SK-N-MC (cell line): ENCODE measurements around the gene KCNN3.

Experiments
- DNase-seq: peaks from one replicate; pipeline ENCODE4 v3.0.0-alpha.2; 2011; ENCODE audit warnings: low read depth, low spot score
- H3K27ac ChIP-seq: fragments of 200-600 bp; sonication (generic); 2 replicates; pipeline ENCODE4 v1.5.1; 2016; ENCODE audit warnings: mixed run types
- H3K36me3 ChIP-seq: fragments of 200-600 bp; sonication (generic); 2 replicates; pipeline ENCODE4 v1.6.1; 2017; ENCODE audit warnings: antibody characterized with exemption, low read length, mixed read lengths; ENCODE audit not compliant: insufficient read depth
- H3K4me3 ChIP-seq: fragments of 200-600 bp; sonication (generic); 2 replicates; pipeline ENCODE4 v1.5.1; 2016
- H3K9ac ChIP-seq: fragments of 200-600 bp; sonication (generic); 2 replicates; pipeline ENCODE4 v1.8.0; 2017; ENCODE audit warnings: mixed run types, mixed read lengths; ENCODE audit not compliant: insufficient read length
- H3K9me3 ChIP-seq: fragments of 200-600 bp; sonication (generic); 2 replicates; pipeline ENCODE4 v1.6.1; 2017; ENCODE audit warnings: low read depth, mild to moderate bottlenecking, antibody characterized with exemption, low read length, moderate library complexity, mixed read lengths
- EZH2 ChIP-seq: fragments of 200-600 bp; sonication (generic); IDR thresholded peaks from one replicate; pipeline ENCODE4 v1.6.1; 2017; ENCODE audit warnings: antibody characterized with exemption
- FOXP2 ChIP-seq: optimal IDR thresholded peaks from 2 replicates; pipeline ENCODE3; 2011; ENCODE audit warnings: mild to moderate bottlenecking, moderate library complexity; ENCODE audit not compliant: insufficient read depth; ENCODE audit errors: extremely low read length, control extremely low read depth
- POLR2AphosphoS5 ChIP-seq: IDR thresholded peaks from 2 replicates; pipeline ENCODE4 v1.6.1; 2012; ENCODE audit warnings: mild to moderate bottlenecking, low read depth, low read length, borderline replicate concordance

KCNN3 gene

GRCh38 chr1:154813300-154813816 lies 56.7 kb downstream of the KCNN3 start:
- H3K27ac ChIP-seq = no peak overlapping the region

DNA sequence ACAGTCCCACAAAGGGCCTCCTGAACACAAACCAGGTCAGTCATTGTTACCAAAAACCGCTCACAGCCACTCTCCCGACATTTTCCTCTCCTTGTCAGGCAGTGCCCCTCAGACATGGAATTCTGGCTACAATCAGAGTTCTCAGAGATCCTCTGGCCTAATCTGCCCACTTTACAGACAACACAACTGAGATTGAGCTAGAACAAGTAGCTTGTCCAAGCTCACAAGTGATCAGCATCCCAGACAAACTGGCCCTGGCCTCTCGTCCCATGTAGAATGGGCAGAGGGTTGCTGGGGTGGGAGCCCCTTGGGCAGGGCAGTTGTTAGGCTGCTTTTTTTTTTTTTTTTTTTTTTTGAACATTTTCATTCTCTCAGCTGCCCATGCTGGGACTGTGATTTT lies 57.2 kb downstream of the KCNN3 start:
- DNase-seq = no peak
- no peak overlapping the region for H3K27ac ChIP-seq
- no peak overlapping the region for H3K4me3 ChIP-seq
- H3K9me3 ChIP-seq = no peaks in the 10 kb centered on the region
- H3K9ac ChIP-seq = no peak overlapping the region
- TF ChIP-seq FOXP2 = no peak
- no peak for TF ChIP-seq POLR2AphosphoS5
- no peak for TF ChIP-seq EZH2
- H3K36me3 ChIP-seq = no peaks in the 10 kb centered on the region

More at GRCh38 chr1:154813300-154813816, 56.7 kb downstream of the KCNN3 start:
- TF ChIP-seq POLR2AphosphoS5 (no peak), EZH2 (no peak), FOXP2 (no peak)
- no peak overlapping the region for H3K9ac ChIP-seq
- H3K9me3 ChIP-seq = no peaks in the 10 kb centered on the region
- H3K4me3 ChIP-seq = no peak overlapping the region
- H3K36me3 ChIP-seq = no peaks in the 10 kb centered on the region
- DNase-seq = no peak

GRCh38 chr1:154810571-154810970 lies 59.5 kb downstream of the KCNN3 start:
- no peak overlapping the region for H3K9ac ChIP-seq
- H3K27ac ChIP-seq = no peak overlapping the region
- no peaks in the 10 kb centered on the region for H3K9me3 ChIP-seq
- no peaks in the 10 kb centered on the region for H3K36me3 ChIP-seq
- DNase-seq = no peak
- H3K4me3 ChIP-seq = no peak overlapping the region
- no peak for TF ChIP-seq FOXP2
- TF ChIP-seq POLR2AphosphoS5 = no peak
- TF ChIP-seq EZH2 = no peak

DNA sequence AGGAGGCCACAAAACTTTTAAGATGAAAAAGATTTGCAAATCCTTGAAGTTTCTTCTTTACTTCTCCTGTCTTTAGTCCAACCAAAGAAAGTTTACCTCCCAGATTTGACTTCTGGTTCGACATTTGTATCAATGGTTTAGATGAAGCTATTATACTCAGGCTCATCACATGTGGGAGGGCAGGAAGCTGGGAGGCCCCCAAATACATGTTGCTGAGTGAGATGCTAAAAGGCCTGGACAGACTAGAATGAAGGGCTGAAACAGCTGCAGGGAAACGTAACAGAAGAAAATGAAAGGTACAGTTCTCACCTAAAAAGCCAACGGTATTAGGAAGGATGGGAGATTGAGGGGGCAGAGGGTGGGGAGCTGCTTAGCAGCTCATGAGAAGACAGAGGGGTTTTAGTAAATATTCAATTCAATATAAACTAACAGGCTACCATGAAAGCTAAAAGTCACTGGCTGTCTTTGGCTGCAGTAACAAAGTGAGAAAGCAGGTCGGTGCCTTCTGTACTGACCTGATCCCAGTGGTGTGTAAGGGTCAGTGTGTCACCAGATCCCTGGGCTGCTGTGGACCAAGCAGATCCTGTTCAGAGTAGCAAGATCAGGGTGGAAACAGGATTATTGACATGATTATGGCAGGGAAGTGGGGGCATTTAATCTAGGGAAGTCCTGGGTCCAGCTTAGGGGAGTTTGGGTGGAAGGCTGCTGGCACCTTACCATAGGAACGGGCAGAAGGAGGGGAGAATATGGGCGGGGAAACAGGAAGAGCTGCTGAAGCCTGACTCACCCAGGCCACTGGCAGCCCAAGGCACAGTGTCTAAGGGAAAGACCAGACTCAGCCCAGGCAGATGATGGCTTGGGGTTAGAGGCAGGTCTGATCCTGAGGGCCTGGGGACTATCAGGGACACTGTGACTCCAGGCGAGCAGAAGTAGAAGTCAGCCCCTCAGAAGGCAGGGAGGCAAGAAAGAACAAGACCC lies 60.4 kb downstream of the KCNN3 start:
- DNase-seq = no peak
- TF ChIP-seq FOXP2 (no peak), EZH2 (no peak), POLR2AphosphoS5 (no peak)
- Histone ChIP-seq H3K9ac (no peak overlapping the region), H3K36me3 (no peaks in the 10 kb centered on the region), H3K4me3 (no peak overlapping the region), H3K27ac (no peak overlapping the region), H3K9me3 (no peaks in the 10 kb centered on the region)

- no peak for TF ChIP-seq POLR2AphosphoS5
- TF ChIP-seq EZH2 = no peak
- no peak for TF ChIP-seq FOXP2
- no peak for DNase-seq
- H3K4me3 ChIP-seq = no peak overlapping the region
- no peaks in the 10 kb centered on the region for H3K36me3 ChIP-seq
- H3K9ac ChIP-seq = no peak overlapping the region
- no peaks in the 10 kb centered on the region for H3K9me3 ChIP-seq
- H3K27ac ChIP-seq = no peak overlapping the region
These were observed 61.2 kb downstream of the KCNN3 start for GRCh38 chr1:154808909-154809262.

DNA sequence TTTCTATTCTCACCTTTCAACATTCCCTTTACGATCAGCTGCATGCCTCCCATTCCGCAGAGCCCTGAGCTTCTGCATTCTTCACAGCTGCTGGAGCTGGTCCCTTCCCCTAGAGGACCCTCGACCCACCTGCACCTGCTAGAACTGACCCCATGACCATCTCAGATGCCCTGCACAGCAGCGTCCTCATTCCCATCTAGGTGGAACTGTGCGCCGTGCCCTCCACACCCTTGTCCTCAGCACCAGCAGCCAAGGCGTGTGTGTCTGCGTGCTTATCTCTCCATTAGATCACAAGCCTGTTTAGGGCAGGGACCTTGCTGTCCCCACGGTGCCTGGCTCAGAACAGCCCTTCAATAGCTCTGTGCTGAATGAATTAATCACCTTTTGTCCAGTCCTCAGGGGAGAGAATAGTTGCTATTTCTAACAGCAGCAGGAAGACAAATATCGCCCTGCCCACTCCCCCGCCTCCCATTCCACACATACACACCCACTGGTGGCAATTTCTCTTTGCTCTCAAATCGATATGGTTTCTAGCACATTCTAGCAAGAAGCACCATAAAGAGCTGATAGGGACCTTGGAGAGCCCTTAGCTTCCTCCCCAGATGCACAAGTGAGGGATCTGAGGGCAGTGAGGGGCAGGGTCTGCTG lies 61.7 kb downstream of the KCNN3 start:
- no peak overlapping the region for H3K27ac ChIP-seq
- no peaks in the 10 kb centered on the region for H3K36me3 ChIP-seq
- no peak for DNase-seq
- no peak overlapping the region for H3K9ac ChIP-seq
- TF ChIP-seq EZH2 (no peak), POLR2AphosphoS5 (no peak), FOXP2 (no peak)
- no peak overlapping the region for H3K4me3 ChIP-seq
- H3K9me3 ChIP-seq = no peaks in the 10 kb centered on the region

DNA sequence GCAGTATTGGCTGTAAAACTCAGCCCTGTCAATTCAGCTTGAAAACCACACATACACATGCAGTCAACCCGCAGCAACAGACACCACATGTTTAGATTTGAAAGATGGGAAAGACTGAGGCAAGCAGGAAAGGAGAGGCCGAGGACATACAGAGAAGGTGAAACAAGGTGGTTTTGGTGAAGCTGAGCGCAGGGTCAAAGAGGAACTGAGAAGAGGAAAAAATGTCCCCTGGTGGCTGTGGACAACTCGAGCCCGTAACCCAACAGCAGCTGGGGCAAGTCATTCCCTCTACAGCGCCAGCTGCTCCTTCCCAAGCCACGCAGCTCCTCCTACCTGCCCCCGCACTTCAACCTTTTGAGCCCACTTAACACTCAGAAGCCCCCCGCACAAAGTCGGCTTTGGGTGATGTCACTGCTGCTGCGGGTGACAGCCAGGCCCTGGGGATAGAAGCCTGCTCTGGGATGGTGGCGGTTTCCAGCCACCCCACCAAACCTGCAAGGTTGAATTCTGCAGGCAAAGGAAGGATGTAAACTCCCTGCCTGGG lies 63.0 kb downstream of the KCNN3 start:
- no peak for DNase-seq
- H3K4me3 ChIP-seq = peak overlapping the region; percentile 30
- TF ChIP-seq POLR2AphosphoS5 (no peak), EZH2 (no peak), FOXP2 (no peak)
- no peaks in the 10 kb centered on the region for H3K9me3 ChIP-seq
- no peaks in the 10 kb centered on the region for H3K36me3 ChIP-seq
- peak overlapping the region; percentile 63; the same call in 1 of the 2 replicates for H3K27ac ChIP-seq
- no peak overlapping the region for H3K9ac ChIP-seq

DNA sequence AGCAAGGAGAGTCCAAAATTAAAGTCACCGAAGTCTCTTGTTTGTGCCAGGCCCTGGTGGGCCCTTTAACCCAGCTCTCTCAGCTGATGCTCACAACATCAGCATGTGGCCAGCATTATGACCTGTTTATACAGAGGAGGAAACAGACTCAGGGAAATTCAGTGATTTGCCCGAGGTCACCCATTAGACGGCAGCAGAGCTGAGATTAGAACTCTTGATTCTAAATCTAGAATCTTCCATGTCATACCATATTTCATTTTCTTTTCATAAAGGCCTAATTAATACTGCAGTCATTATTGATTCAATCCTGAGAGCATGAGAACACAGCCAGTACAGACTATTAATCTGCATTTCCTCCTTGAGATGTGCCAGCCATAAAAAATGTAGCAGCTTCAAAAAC lies 63.7 kb downstream of the KCNN3 start:
- no peak for DNase-seq
- no peaks in the 10 kb centered on the region for H3K36me3 ChIP-seq
- peak overlapping the region; percentile 30 for H3K4me3 ChIP-seq
- TF ChIP-seq FOXP2 (no peak), EZH2 (no peak), POLR2AphosphoS5 (no peak; the same call in 1 of the 2 replicates)
- no peaks in the 10 kb centered on the region for H3K9me3 ChIP-seq
- H3K9ac ChIP-seq = no peak overlapping the region
- H3K27ac ChIP-seq = peak overlapping the region; percentile 63; the same call in 1 of the 2 replicates
